ENCODE data around the gene LRRC46. TPM values are rescaled to one million over a fixed set of nuclear protein-coding genes. Genes with fewer than 3 reads are reported as not detected.

Gene LRRC46
- total RNA-seq, 1 donor from 2014 or later: not detected

GRCh38 chr17:47878203-47879027, 46.9 kb downstream of the LRRC46 start:
- no peak for DNase-seq

GRCh38 chr17:47879028-47879585, 47.6 kb downstream of the LRRC46 start:
- DNase-seq: no peak

DNA sequence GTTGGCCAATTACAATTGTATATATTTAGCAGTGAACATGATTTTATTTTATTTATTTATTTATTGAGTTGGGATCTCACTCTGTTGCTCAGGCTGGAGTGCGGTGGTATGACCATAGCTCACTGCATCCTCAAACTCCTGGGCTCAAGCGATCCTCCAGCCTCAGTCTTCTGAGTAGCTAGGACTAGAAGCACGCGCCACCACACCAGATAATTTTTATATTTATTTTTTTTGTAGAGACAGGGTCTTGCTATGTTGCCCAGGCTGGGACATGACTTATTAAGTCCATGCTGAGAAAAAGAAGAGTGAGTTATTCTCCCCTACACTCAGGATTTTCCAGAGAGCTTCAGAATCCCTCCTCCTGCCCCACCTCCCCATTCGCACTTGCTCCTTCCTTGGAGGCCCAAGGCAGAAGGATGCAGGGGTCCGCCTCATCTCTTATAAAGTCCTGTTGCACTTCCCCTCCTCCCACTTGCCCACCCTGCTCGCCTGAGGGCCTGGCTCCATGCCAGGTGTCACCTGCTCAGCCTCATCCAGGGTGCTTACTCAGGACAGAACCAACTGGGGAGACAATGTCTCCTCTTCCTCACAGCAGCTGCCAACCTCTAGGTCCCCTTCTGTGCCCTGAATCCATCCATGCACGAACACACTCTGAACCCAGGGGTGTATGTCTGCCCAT, 48.4 kb downstream of the LRRC46 start:
- DNase-seq: no peak

DNA sequence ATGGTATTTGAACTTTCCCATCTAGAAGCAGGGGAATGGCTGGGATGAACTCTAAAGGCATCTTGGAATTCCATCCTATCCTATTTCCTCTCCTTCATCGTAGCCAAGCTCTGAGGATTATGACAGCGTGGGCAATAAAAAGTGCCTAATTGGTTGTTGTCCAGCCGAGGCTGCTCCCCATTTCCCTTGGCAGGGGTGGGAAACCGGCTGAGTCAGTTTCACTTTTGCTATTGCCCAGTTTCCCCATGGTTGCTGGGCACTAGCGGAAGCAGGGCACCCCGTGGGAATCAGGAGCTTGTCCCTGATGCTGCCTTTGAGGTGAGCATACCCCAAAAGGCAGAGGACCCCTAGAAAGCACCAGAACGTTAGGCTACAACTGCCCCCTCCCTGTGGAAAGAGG, 50.8 kb downstream of the LRRC46 start:
- DNase-seq: no peak

DNA sequence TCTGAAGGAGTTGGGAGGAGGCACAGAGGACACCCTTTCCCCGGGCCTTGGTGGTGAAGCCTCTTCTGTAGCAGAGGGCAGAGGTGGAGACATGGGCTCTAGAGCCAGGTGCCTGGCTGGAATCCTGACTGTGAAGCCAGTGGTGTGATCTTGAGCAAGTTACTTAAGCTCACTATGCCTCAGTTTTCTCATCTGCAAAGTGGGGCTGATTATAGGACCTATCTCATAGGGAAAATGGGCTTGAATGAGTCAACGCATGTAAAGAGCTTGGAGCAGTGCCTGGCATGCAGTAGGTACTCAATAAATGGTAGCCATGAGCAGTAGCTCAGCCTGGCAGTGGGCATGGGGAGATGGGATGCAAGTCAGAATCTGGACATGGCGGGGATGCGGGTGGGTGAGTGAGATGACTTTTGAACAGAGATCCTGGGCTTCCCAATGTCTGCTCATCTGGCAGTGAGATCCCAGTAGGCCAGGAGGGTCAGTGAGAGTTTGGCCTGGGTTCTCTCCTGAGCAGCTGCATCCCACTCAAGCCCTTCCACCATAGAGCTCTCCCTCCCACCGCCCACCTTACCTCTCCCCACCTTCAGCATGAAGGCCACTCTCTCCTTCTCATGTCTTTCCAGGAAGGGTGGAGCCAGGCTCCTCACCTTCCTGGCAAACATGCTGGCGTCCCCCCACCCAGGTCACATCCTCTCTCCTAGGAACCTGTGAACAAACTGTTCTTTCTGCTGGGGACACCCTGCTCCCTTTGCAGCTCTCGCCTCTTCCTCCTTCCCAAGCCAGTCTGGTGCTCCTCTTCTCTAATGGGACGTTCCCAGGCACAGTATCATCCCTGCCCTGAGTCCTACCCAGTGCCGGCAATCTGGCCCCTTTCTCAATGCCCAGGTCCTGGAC, 51.5 kb downstream of the LRRC46 start:
- DNase-seq: no peak

DNA sequence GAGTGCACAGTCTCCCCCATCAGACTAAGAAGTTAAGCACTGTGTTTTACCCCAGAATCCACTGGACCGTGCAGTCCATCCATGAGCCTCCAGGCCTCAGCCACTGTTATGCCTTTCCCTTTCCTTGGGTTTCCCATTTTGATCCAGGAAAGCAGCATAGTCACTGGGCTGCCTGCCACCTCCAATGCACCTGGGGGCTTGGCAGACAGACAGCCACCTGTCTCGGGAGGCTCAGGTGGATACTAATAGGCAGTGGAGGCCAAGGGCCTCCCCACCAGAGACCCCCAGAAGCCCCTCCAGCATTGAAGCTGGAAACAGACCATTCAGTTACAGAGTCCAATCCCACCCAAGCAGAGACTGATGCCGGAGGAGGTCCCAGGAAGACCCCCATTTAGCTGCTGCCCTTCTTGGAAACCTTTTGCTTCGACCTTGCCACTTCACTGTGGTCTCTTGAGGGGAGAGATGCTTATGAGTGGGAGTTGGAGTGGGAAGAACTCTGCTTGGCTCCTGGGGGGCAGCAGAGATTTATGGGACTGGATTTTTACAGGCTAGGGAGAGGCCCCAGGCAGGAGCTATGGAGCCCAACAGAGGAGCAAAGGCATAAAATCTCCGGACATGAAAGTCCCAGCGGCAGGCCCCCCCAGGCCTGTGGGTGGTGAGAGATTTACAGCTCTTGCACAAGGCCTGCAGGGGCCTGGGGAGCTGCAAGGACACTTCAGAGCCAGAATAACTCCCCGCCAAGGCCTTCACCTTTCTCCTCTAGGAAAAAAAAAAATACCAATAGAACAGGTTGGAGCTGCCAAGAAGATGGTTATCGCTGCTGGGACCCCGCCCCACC, 52.3 kb downstream of the LRRC46 start:
- DNase-seq: no peak

DNA sequence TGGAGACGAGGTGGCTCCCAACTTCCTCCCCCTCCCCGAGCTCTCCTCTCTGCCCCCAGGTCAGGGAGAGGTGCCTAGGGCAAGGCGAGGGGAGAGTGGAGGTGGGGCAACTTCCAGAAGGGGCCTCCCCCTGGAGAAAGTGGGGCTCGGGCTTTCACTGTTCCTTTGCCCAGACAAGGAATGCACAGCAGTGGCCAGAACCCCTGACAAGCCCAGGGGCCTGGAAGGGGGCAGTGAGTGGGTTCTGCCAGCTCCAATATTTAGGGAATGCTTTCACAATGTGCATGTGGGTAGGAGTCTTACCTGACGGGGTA, 52.9 kb downstream of the LRRC46 start:
- DNase-seq: no peak

GRCh38 chr17:47884905-47885730, 53.6 kb downstream of the LRRC46 start:
- DNase-seq: no peak

Other genes starting within 250 kb of the LRRC46 start
- gene KPNB1, start 181.8 kb upstream of the LRRC46 start, total RNA-seq: 163 TPM
- 11.5 TPM for gene TBKBP1, start 137.5 kb upstream of the LRRC46 start, total RNA-seq
- not detected for gene TBX21, start 98.4 kb upstream of the LRRC46 start, total RNA-seq
- 4.5 TPM for gene OSBPL7, start 9.9 kb upstream of the LRRC46 start, total RNA-seq
- gene MRPL10, start 129 bp upstream of the LRRC46 start, total RNA-seq: 9.7 TPM
- gene SCRN2, start 9.6 kb downstream of the LRRC46 start, total RNA-seq: 17.8 TPM
- 0.16 TPM for gene SP6, start 19.5 kb downstream of the LRRC46 start, total RNA-seq
- gene SP2, start 64.6 kb downstream of the LRRC46 start, total RNA-seq: 0.31 TPM
- gene PNPO, start 109.9 kb downstream of the LRRC46 start, total RNA-seq: 7.5 TPM
- gene PRR15L, start 126.2 kb downstream of the LRRC46 start, total RNA-seq: not detected
- gene CDK5RAP3, start 139.4 kb downstream of the LRRC46 start, total RNA-seq: 61.6 TPM
- gene COPZ2, start 206.1 kb downstream of the LRRC46 start, total RNA-seq: 1.7 TPM
- gene NFE2L1, start 216.7 kb downstream of the LRRC46 start, total RNA-seq: 28.5 TPM